GM18951 (cell line): Measurements from ENCODE around the gene MUC3A.

ENCODE experiments used
- POLR2A ChIP-seq: IDR thresholded peaks from 4 replicates; pipeline ENCODE4 v1.6.1; 2011; ENCODE audit warnings: mild to moderate bottlenecking; ENCODE audit not compliant: insufficient read length, insufficient read depth; ENCODE audit errors: extremely low read depth
- in situ Hi-C: fragments of 300-500 bp; cut with MboI; formaldehyde crosslinking; loops from one replicate; pipeline ENCODE4 v1.12.0; 2022; ENCODE audit warnings: low sequenced_read_pairs, mixed read lengths, inconsistent platforms; ENCODE audit not compliant: unreplicated experiment

Gene MUC3A

GRCh38 chr7:100942045-100942774 is 7.1 kb upstream of the MUC3A start:
- no peak for TF ChIP-seq POLR2A
- in situ Hi-C loops = no loop called here

GRCh38 chr7:100943693-100944092 is 5.6 kb upstream of the MUC3A start:
- in situ Hi-C loops = no loop called here

GRCh38 chr7:100944138-100944537 is 5.2 kb upstream of the MUC3A start:
- in situ Hi-C loops = no loop called here
- TF ChIP-seq POLR2A = no peak

More at GRCh38 chr7:100943693-100944092, 5.6 kb upstream of the MUC3A start:
- TF ChIP-seq POLR2A = no peak

- in situ Hi-C loops = no loop called here
These were observed 3.2 kb upstream of the MUC3A start for GRCh38 chr7:100946111-100946510.

GRCh38 chr7:100946766-100947365 is 2.5 kb upstream of the MUC3A start:
- in situ Hi-C loops = no loop called here
- no peak for TF ChIP-seq POLR2A

More at GRCh38 chr7:100946111-100946510, 3.2 kb upstream of the MUC3A start:
- TF ChIP-seq POLR2A = no peak

GRCh38 chr7:100947792-100948191 is 1.5 kb upstream of the MUC3A start:
- TF ChIP-seq POLR2A = no peak
- in situ Hi-C loops = no loop called here

GRCh38 chr7:100949933-100950443 is 654 bp downstream of the MUC3A start:
- in situ Hi-C loops = no loop called here
- no peak for TF ChIP-seq POLR2A

GRCh38 chr7:100951172-100951571 is 1.8 kb downstream of the MUC3A start:
- TF ChIP-seq POLR2A = no peak
- in situ Hi-C loops = no loop called here

- in situ Hi-C loops = no loop called here
These were observed 2.7 kb downstream of the MUC3A start for GRCh38 chr7:100951888-100952560.

GRCh38 chr7:100952641-100953040 is 3.3 kb downstream of the MUC3A start:
- in situ Hi-C loops = no loop called here
- no peak for TF ChIP-seq POLR2A

More at GRCh38 chr7:100951888-100952560, 2.7 kb downstream of the MUC3A start:
- TF ChIP-seq POLR2A = no peak

GRCh38 chr7:100957832-100958421 is 8.6 kb downstream of the MUC3A start:
- no peak for TF ChIP-seq POLR2A
- in situ Hi-C loops = no loop called here

- TF ChIP-seq POLR2A = no peak
- in situ Hi-C loops = no loop called here
These were observed 10.6 kb downstream of the MUC3A start for GRCh38 chr7:100959894-100960293.

GRCh38 chr7:100962537-100962936 is 13.2 kb downstream of the MUC3A start:
- in situ Hi-C loops = no loop called here
- no peak for TF ChIP-seq POLR2A
